GM18867 (cell line): ENCODE data around the gene CKMT1B.
"Not testable (repeated sequence)": the region's sequence is repeated elsewhere in the genome, so short reads cannot be mapped to it uniquely, and the experiment has no call there.

Experiments used
- ATAC-seq: cut with Tn5 transposase; IDR thresholded peaks from one replicate; pipeline ENCODE4 v1.9.1; 2021; ENCODE audit warnings: mild to moderate bottlenecking, moderate library complexity; ENCODE audit not compliant: unreplicated experiment

The CKMT1B gene

GRCh38 chr15:43593328-43594190, at the start of gene CKMT1B:
TSS of gene CKMT1B (plus strand) at chr15:43594027. CDS start at chr15:43594219, 192 bp downstream.
- ATAC-seq, result not testable (repeated sequence)

- ATAC-seq, result no peak
These were observed 49.6 kb upstream of the CKMT1B start for GRCh38 chr15:43544266-43544665.

- no peak for ATAC-seq
These were observed 48.4 kb upstream of the CKMT1B start for GRCh38 chr15:43545426-43545825.

GRCh38 chr15:43547539-43547938, 46.3 kb upstream of the CKMT1B start:
- ATAC-seq, result no peak

- no peak for ATAC-seq
These were observed 43.1 kb upstream of the CKMT1B start for GRCh38 chr15:43550527-43551363.

GRCh38 chr15:43552256-43552655, 41.6 kb upstream of the CKMT1B start:
- no peak for ATAC-seq

GRCh38 chr15:43552986-43553385, 40.8 kb upstream of the CKMT1B start:
- no peak for ATAC-seq

- ATAC-seq, result not testable (repeated sequence)
These were observed 31.1 kb upstream of the CKMT1B start for GRCh38 chr15:43562753-43563152.

- ATAC-seq, result not testable (repeated sequence)
These were observed 30.0 kb upstream of the CKMT1B start for GRCh38 chr15:43563793-43564192.

GRCh38 chr15:43566615-43567014, 27.2 kb upstream of the CKMT1B start:
- not testable (repeated sequence) for ATAC-seq

GRCh38 chr15:43574607-43575006, 19.2 kb upstream of the CKMT1B start:
- ATAC-seq, result not testable (repeated sequence)

GRCh38 chr15:43589778-43590466, 3.9 kb upstream of the CKMT1B start, which contains the start of gene PPIP5K1:
TSS of gene PPIP5K1 (minus strand) at chr15:43590208. CDS start at chr15:43584504, 5,704 bp downstream.
- peak; percentile 97 for ATAC-seq

- not testable (repeated sequence) for ATAC-seq
These were observed 986 bp upstream of the CKMT1B start for GRCh38 chr15:43592841-43593240.

- not testable (repeated sequence) for ATAC-seq
These were observed 5.3 kb downstream of the CKMT1B start for GRCh38 chr15:43599131-43599530.

- ATAC-seq, result not testable (repeated sequence)
These were observed 6.4 kb downstream of the CKMT1B start for GRCh38 chr15:43600200-43600599.

GRCh38 chr15:43602233-43602632, 8.4 kb downstream of the CKMT1B start:
- not testable (repeated sequence) for ATAC-seq

- not testable (repeated sequence) for ATAC-seq
These were observed 23.9 kb downstream of the CKMT1B start for GRCh38 chr15:43617750-43618149.

GRCh38 chr15:43618700-43619099, 24.9 kb downstream of the CKMT1B start, which contains the start of gene STRC:
TSS of gene STRC (minus strand) at chr15:43618800. CDS start at chr15:43618722, 78 bp downstream.
- ATAC-seq, result not testable (repeated sequence)

GRCh38 chr15:43622068-43622799, 28.4 kb downstream of the CKMT1B start:
- not testable (repeated sequence) for ATAC-seq

- ATAC-seq, result no peak
These were observed 31.3 kb downstream of the CKMT1B start for GRCh38 chr15:43625106-43625505.
